Testis (tissue), 2 donors: Measurements from ENCODE around the gene IQCH.

Source experiments
- CTCF ChIP-seq, 3 experiments: fragments of 450-650 bp in 2 of 3; fragments of 200-600 bp in 1 of 3; sonication (generic) in 1 of 3; IDR thresholded peaks; one replicate each; pipeline ENCODE4 v1.5.1; 2016 to 2019; ENCODE audit warnings: antibody characterized with exemption in 3 of 3, mild to moderate bottlenecking in 2 of 3, moderate library complexity in 1 of 3
- POLR2A ChIP-seq: fragments of 450-650 bp; IDR thresholded peaks from one replicate; pipeline ENCODE4 v1.6.1; 2017; ENCODE audit warnings: antibody characterized with exemption, mild to moderate bottlenecking, moderate library complexity

GRCh38 chr15:67381416-67382045 lies 126.9 kb downstream of the IQCH start:
- TF ChIP-seq CTCF (IDR thresholded peaks at IDR 0.05) (no peak), POLR2A (no peak)
